HG03196 (cell line): ENCODE measurements around the gene BNC2.

Source experiments
- ATAC-seq: cut with Tn5 transposase; IDR thresholded peaks from one replicate; pipeline ENCODE4 v1.9.1; 2021; ENCODE audit not compliant: unreplicated experiment

The BNC2 gene

DNA sequence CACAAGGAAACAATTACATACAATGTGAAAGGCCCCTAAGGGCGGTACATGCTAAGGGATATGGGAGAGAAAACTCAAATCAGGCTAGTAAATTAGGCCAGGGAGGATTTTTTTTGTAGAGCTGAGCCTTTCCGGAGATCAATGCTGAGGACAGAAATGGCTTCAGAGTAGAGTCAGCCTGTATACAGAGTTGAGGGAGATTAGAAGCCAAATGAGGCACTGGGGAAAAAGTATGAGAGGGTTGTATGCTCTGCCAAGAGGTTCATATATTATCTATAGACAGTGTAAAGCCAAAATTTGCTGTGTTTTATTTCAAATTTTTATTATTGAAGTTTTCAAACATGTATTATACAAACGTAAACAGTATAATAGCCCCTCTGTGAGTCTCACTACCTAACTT, 103.1 kb downstream of the BNC2 start:
- ATAC-seq, result no peak

DNA sequence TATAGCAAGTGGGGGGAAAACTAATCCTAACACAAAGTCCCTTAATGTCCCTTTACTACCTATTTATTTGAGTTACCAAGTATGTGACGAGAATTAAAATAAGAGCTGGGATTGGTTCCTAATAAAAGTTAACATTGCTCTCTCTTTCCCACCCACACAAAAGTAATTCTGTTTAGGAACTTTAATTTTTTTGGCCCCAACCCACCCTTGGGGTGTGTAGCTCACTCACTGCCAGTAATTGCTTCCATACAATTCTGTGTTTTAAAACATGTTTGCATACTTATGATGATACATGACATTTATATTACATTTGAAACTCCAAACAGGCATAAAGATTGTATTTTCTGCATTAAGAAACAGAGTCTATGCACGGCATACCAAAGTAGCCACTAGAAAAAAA, 106.5 kb downstream of the BNC2 start:
- ATAC-seq, result no peak

DNA sequence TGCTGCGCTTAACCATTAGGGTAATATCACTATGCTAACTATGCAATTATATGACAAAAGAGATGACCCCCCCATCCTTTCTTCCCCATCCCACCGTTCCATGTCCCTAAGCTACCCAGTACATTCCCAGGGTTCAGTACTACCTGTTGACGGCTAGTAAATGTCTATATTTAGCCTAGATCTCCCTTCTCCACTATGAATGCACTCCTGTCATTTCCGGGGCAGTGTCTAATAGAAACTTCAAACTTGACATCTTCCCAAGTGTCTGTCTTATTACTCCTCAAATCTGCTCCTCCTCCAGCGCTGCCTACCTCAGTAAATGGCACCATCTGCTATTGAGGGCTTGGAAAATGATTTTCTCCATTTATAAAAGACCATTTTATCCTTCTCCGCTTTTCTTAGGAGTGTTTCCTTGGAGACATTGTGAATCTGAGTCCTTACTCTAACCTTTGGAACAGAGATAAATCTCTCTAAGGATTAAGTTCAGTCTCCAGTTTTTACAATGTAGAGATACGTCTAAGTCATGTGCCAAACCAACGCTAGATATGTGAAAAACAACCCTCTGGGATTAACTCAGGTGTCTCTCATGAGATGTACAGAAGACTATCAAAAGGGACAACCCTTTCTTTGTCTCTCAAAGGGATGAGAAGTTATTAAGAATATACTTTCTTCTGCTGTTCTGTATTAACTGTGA, 114.9 kb downstream of the BNC2 start:
- no peak for ATAC-seq

DNA sequence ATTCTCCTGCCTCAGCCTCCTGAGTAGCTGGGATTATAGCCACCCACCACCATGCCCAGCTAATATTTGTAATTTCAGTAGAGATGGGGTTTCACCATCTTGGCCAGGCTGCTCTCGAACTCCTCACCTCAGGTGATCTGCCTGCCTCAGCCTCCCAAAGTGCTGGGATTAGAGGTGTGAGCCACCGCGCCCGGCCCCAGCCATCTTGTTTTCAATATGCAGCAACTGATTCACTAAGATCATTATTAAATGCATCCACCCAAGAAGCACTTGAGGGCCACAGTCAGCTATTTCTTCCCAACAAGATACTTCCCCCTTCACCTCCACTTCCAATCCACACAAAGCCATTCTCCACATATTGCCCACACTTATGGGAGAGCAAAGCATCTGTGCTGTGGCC, 115.8 kb downstream of the BNC2 start:
- no peak for ATAC-seq

DNA sequence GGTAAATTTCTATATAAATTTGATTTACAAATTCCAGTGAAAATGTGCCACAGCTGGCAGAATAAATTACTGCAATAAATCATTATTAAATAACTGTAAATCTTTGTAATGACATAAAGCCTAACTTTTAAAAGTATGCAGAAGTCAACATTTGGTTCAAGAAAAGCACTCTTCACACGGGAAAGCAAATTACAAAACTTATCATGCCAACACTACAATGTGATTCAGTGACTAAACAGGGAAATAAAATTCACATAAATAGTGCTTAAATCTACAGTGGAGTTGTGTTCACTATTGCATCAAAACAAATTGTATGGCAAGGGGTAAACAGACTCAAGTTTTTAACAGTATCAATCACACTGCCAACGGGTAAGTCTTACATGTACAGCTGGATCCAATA, 117.2 kb downstream of the BNC2 start:
- ATAC-seq, result no peak

DNA sequence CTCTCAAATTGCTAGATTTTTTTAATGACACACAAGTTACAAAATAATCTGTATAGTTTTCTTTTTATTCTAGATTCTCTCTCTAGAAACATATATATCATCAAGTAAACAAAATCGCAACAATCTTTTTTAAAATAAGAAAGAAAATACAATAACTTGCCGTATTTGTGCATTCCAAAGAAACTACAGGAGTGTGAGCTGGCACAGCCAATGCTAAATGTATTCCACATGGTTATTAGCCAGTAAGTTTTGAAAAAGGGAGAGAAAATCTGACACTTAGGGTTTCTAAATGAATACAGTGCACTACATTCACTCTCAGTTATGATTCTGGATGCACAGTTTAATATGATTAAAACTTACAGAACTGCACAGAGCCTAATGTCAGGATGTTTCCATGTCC, 117.9 kb downstream of the BNC2 start:
- no peak for ATAC-seq

DNA sequence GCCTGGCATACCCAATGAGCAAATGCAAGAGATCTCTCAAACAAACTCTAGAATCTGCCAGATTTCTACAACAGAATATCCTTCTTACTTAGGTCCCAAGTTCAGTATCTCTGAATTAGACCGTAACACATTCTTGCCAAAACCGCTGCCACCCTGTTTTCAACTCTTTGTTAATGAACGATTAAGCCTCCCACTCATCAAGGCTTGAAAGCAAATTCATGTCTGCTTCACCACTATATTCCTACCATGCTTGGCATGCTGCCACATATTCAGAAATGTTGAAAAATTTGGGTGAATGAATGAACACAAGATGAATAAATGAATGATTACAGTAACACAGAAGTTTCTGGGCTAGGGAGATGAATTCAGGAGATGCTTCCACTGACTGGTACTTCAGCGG, 119.9 kb downstream of the BNC2 start:
- ATAC-seq, result no peak

DNA sequence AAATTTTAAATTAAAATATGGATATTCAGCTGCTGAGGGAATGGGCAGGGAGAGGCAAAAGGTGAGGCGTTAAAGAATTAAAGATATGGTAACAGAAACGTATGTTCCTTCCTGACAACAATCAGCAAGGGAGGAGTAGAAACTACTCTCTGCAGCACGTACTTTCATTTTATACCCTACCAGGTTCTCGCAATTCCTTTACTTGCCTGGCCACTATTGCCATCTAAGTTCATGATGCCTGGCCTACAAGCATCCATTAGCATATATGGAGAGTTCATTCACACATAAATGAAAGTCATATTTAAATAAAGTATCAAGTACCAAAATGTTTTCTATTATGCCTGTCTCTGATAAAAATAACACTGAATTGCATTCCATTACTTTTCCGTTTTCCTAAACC, 125.1 kb downstream of the BNC2 start:
- no peak for ATAC-seq

DNA sequence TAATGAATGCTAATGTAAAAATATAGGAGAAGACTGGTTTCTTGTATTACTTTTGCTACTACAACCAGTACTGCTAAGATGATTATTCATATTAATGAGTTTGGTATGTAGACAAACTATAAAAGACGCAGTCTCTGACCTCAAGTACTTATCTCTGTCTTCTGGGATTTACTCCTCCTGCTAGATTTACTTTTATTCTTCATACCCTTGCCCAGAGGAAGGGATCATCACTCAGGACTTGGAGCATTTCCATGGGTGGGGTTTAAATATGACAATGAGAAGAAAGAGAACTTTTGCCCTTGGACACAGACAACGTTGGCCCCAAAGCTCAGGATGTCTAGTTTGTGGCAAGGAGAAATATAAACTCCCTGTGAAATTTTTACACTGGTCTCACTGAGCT, 126.1 kb downstream of the BNC2 start:
- no peak for ATAC-seq

DNA sequence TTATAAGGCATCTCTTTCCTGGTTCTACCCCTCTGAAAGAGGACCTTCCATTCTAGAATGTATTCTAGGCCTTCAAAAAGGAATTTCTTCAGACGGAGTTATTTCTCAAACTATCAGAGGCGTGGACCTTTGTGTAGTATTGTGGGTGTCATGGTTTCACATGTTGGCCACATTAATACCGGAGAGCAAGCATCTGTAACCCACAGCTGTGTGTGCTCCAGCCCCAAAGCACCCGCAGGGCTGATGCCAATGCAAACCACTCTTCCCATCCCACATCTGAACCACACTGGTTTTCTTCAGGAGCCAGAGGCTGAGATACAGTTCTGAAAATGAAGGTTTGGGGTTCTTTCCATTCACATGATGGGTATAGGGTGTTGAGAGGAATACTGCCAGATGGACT, 127.1 kb downstream of the BNC2 start:
- no peak for ATAC-seq

DNA sequence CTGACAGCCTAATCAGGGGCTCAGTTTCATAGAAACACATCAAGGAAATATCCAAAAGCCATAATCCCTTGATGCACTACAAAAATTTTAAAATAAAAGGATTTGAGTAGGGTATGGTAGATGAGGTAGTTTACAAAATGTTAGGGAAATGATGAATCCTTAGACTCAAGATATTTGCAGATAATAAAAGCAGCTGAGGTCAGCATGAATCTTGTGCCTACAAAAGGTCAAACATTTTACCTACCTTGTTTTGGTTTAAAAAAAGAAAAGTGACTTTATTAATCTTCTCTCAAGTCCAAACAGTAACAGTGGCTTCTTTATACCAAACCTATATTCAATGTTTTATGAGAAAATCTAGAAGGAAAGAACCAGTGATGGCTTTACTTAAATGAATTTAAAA, 135.5 kb downstream of the BNC2 start:
- no peak for ATAC-seq

DNA sequence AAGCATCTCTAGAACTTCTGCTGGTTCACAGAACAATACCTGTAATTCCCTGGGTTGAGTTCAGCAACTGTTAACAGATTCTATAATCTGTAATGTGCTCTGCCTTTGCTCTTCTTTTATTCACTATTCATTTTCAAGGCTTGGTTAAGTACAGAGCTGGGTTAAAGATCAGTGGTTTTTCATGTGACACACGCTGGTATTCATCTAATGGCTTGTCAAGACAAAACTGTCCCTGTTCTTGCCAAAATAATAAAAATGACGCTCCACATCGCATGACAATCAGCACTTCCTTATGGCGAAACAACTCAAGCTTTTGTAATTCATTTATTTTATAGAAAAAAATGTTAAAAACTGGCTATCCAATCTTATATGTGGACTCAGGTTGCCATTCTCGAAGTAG, 137.9 kb downstream of the BNC2 start:
- no peak for ATAC-seq

DNA sequence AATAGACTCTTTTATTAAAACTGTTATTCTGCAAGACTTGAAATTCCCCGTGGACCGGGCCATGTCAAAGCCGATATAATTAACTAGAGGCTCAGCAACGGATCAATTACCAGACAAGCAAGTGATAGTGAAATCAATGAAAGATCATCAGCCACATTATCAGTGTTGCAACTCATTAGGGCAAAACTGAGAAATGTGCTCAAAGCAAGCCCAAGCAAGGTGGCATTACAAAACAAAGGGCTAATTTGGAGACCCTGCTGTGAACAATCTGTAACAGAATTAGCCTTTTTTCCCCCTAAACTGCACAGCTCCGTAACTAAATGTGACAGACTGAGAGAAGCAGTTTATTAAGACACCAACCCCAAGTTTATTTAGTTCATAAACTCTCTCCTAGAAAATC, 140.3 kb downstream of the BNC2 start:
- ATAC-seq, result no peak

DNA sequence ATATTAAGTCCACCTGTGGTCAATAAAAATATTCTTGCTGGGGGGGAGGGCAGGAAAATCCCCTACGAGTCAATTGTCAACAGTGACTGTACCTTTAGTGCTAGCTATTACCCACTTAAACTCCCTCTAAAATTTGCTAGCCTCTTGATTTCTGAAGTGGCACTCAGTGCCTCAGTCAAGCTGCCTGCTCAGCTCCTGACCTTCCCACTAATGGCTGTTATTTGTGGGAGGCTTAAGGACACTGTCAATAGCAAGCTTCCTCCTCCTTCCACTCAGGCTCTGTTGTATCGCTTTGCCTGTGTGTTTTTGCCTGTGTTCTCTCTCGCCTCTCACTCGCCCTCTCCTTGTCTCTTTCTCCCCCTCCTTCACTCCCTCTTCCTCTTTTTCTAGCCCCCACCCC, 140.8 kb downstream of the BNC2 start:
- no peak for ATAC-seq

DNA sequence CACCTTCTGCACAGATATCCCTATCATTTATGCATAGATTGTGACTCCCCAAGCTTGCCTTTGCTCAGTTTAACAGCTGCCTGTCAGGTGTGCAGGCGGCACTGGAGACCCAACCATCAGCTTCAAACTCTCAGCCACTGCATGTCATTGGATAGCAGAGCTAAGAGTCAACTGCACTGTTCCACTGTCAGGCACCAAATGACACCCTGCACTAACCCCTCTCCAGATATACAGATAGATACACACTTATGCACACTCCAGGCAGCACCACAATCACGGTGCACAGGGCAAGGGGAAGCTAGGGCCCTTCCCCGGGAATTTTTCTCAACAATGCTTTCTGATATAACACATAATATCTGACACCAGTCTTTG, 142.3 kb downstream of the BNC2 start:
- no peak for ATAC-seq

DNA sequence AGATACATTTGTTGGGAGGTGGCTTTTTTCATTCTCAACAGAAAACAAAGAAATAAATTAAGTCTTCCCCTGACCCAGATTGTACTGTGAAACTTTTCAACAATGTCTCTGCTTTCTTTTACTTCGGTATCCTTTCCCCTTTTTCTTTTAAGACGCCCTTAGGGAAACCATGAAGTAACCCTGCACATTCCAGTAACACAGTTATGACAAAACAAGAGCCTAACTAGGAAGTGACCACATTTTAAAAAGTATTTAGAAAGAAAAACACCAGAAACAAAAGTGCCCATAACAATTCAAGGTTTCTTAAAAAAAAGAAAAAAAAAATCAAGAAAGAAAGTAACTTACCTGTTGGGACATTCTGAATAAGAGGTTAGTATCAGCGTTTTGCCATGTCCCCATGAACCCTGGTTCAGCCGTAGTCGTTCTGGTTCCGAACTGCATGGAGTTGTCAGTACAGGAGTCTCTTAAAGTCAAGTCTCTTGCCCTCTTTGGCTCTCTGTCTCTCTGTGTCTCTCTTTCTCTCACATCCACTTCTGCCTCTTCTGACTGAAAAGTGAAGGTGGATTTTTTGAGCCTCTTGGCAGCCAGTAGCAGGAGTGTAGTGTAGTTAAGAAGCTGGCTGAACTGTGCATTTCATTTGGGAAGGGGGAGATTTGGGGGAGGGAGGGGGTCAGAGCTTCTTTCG, 142.9 kb downstream of the BNC2 start:
- ATAC-seq, result no peak

DNA sequence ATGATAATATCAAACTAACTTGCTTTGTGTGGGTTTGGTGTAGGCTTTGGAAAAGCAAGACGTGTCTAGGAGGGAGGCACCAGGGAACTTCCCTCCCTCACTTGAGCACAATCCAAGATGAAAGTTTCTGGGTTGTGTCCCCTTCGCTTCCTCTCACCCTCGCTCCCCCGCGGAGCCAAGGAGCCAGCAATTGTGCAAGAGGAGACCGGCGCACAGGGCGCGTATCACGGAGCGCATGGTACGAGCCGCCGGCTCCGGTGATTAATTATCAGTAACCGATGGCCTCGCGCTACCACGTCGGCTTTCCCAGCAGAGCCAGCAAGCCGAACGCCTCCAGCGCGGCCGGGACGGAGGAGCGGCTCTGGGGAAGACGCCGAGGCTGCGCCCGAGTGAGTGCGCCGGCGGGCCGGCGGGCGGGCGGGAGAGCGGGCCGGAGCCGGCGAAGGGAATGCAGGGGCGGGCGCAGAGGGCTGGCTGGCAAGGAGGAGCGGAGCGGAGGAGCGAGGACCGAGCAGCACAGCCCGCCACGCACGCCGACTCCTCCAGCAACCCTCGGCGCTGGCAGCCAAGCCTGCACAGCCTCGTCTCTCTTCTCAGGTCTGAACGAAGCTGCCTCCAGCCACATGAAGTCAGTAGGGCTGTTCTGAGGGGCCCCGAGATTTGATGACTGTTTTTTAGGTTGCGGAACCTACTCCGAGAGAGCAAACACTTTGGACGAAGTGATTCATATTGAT, 143.6 kb downstream of the BNC2 start:
- no peak for ATAC-seq

DNA sequence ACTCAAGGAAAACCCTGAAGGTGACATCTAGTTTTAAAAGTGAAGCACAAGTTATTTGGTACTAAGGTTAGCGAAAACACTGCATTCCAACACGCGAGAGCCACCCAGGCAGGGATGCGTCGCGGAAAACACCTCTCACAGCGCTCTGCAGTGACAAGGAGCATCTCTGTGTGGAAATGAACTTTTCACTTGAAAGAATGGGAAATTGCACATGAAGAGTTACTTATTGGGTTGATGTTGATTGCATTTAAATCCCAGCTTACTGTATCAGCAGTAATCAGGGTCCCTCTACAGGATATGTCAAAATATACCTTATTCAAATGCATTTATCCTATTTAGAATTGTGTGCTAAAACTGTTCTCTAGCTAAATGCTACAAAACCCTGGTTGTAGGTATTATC, 144.4 kb downstream of the BNC2 start:
- ATAC-seq, result no peak

DNA sequence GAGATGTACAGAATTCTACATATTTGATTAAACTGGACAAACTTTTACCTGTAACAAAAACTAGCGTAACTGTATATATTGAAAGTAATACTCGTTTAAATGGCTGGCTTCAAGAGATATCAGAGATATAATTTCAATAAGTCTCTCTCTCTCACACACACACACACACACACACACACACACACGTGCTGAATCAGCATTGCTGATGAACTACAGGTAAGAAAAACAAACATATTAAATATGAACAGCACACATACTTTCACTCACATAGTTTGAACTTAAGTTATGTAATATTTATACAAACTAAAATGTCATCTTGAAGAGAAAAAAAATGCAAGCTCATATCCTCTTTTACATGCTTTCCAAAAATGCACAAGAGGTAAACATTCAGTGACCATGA, 145.4 kb downstream of the BNC2 start:
- no peak for ATAC-seq

DNA sequence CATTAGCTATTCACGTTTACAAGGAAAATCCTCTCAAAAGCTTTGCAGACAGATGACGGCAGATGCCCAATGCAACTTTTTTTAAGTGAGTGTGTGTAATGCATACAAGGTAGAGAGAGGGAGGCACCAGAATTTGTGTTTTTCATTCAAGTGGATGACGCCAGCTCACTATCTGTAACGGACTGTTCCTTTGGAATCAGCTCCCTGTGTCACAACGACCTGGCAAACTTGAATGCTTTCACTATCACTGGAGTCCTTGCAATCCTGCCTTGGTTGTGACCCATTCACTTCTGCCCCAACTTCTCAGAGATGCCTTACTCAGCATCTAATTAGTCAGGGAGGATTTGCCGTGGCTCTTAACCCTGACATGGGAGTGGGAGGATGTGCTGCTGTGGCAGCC, 148.5 kb downstream of the BNC2 start:
- ATAC-seq, result no peak

DNA sequence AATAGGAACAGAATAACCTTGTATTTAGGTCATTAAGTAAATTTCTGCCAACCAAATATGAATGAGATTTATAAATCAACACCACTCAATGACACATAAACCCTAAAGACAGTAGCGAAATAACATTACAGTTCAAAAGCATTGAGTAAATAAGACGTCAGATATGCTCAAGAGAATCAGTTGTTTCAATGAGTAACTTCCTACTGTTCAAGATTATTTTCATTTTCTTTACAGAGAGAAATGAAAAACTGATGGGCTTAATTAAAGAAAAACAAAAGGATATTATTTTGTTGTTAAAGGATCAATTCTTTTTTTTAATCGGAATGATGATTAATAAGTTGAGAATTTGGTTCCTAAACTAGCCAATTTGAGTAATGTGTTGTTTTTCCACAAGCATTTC, 150.1 kb downstream of the BNC2 start:
- ATAC-seq, result no peak

DNA sequence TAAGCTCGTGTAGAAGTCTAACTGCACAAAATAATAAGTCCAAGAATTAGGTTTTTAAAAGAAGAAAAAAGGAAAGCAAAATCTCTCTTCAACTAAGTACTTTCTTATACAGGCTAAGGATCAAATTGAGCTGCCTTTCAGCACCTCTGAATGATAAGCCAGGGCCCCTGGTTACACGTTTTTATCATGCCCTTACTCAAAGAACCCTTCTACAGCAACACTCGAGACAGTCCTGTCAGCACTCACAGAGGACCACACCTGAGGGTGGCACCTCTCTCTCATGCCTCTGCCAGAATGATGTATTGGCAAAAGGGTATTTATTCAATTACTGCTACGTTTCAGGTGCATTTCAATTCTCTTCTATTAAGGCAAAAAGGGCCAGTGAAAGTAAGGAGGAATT, 150.5 kb downstream of the BNC2 start:
- ATAC-seq, result no peak
